Vagina (tissue), 2 donors: ENCODE measurements around the gene H6PD. TPM values are rescaled to one million over a fixed set of nuclear protein-coding genes. Genes with fewer than 3 reads are reported as not detected.

Experiments
- DNase-seq, 2 donors: peaks; one replicate each; pipeline ENCODE4 v3.0.0-alpha.2; 2017; ENCODE audit errors: extremely low spot score in 2 of 2
- H3K27ac ChIP-seq: fragments of 200-600 bp; sonication (generic); one replicate; pipeline ENCODE4 v1.5.1; 2019
- H3K27me3 ChIP-seq: fragments of 200-600 bp; sonication (generic); one replicate; pipeline ENCODE4 v1.5.1; 2019
- H3K36me3 ChIP-seq, 2 donors: fragments of 200-600 bp; sonication (generic); one replicate each; pipeline ENCODE4 v1.5.1; 2017 to 2019
- H3K4me1 ChIP-seq: fragments of 200-600 bp; sonication (generic); one replicate; pipeline ENCODE4 v1.5.1; 2019
- H3K4me3 ChIP-seq, 2 donors: fragments of 200-600 bp; sonication (generic); 1 replicate in 1 of 2; 2 replicates in 1 of 2; pipeline ENCODE4 v1.5.1; 2016 to 2019
- H3K9me3 ChIP-seq: fragments of 200-600 bp; sonication (generic); one replicate; pipeline ENCODE4 v1.5.1; 2019
- POLR2A ChIP-seq, 2 donors: fragments of 450-650 bp; IDR thresholded peaks; one replicate each; pipeline ENCODE4 v1.6.1; 2017; ENCODE audit warnings: antibody characterized with exemption in 2 of 2, mild to moderate bottlenecking in 2 of 2, moderate library complexity in 2 of 2
- POLR2AphosphoS5 ChIP-seq, 2 donors: sonication (generic); formaldehyde crosslinking; IDR thresholded peaks; one replicate each; pipeline ENCODE4 v1.9.0; 2017; ENCODE audit warnings: antibody characterized with exemption in 2 of 2, mild to moderate bottlenecking in 2 of 2, low read depth in 1 of 2; ENCODE audit not compliant: insufficient read depth in 1 of 2
- intact Hi-C: fragments of 100-400 bp; cut with DNase I; formaldehyde crosslinking; loops from one replicate; pipeline ENCODE4 v1.15.1; 2023
- total RNA-seq: library from RNA; depleted of rRNA; stranded (reverse); fragments of >200 nt; gene quantifications from one replicate; pipeline ENCODE4 v1.2.3, GENCODE V29; 2016
- TF ChIP-seq, protein P1 (sequence below), 3 experiments: fragments of 450-650 bp in 2 of 3; fragments of 200-600 bp in 1 of 3; sonication (generic) in 1 of 3; IDR thresholded peaks; one replicate each; pipeline ENCODE4 v1.5.1; 2017 to 2019; ENCODE audit warnings: antibody characterized with exemption in 3 of 3, mild to moderate bottlenecking in 2 of 3, moderate library complexity in 2 of 3

Gene H6PD
- total RNA-seq, 1 donor from 2014 or later: 65.1 TPM

DNA sequence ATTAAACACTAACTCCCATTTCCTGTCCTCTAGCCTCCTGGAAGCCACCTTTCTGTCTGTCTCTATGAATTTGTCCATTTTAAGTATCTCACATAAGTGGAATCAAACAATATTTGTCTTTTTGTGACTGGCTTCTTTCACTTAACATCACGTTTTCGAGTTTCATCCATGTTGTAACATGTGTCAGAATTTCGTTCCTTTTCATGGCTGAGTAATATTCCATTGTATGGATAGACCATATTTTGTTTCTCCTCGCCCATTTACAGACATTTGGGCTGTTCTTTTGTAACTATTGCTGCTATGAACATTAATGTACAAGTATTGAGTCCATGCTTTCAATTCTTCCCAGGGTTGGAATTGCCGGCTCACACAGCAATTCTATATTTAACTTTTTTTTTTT, 15.7 kb upstream of the H6PD start:
- no peaks in the 10 kb centered on the region for H3K9me3 ChIP-seq
- H3K27ac ChIP-seq: no peak overlapping the region
- H3K36me3 ChIP-seq: no peaks in the 10 kb centered on the region
- no peak overlapping the region for H3K4me3 ChIP-seq
- H3K27me3 ChIP-seq: no peaks in the 10 kb centered on the region
- intact Hi-C loops: no loop called here
- TF ChIP-seq POLR2AphosphoS5 (IDR thresholded peaks at IDR 0.05; ENCODE audit: insufficient read depth in 1 of 2, low read depth in 1 of 2) (no peak), POLR2A (IDR thresholded peaks at IDR 0.05) (no peak)
- TF ChIP-seq, protein P1, sequence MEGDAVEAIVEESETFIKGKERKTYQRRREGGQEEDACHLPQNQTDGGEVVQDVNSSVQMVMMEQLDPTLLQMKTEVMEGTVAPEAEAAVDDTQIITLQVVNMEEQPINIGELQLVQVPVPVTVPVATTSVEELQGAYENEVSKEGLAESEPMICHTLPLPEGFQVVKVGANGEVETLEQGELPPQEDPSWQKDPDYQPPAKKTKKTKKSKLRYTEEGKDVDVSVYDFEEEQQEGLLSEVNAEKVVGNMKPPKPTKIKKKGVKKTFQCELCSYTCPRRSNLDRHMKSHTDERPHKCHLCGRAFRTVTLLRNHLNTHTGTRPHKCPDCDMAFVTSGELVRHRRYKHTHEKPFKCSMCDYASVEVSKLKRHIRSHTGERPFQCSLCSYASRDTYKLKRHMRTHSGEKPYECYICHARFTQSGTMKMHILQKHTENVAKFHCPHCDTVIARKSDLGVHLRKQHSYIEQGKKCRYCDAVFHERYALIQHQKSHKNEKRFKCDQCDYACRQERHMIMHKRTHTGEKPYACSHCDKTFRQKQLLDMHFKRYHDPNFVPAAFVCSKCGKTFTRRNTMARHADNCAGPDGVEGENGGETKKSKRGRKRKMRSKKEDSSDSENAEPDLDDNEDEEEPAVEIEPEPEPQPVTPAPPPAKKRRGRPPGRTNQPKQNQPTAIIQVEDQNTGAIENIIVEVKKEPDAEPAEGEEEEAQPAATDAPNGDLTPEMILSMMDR (IDR thresholded peaks at IDR 0.05): no peak
- no peak for DNase-seq
- no peaks in the 10 kb centered on the region for H3K4me1 ChIP-seq

GRCh38 chr1:9222846-9223625, 11.5 kb upstream of the H6PD start:
- TF ChIP-seq, protein P1 (IDR thresholded peaks at IDR 0.05): no peak
- TF ChIP-seq POLR2AphosphoS5 (IDR thresholded peaks at IDR 0.05; ENCODE audit: insufficient read depth in 1 of 2, low read depth in 1 of 2) (no peak), POLR2A (IDR thresholded peaks at IDR 0.05) (no peak)
- DNase-seq: no peak
- H3K36me3 ChIP-seq: no peaks in the 10 kb centered on the region
- no peak overlapping the region for H3K27ac ChIP-seq
- no peaks in the 10 kb centered on the region for H3K4me1 ChIP-seq
- no peak overlapping the region for H3K4me3 ChIP-seq
- intact Hi-C loops: no loop called here
- H3K9me3 ChIP-seq: no peaks in the 10 kb centered on the region
- no peaks in the 10 kb centered on the region for H3K27me3 ChIP-seq

DNA sequence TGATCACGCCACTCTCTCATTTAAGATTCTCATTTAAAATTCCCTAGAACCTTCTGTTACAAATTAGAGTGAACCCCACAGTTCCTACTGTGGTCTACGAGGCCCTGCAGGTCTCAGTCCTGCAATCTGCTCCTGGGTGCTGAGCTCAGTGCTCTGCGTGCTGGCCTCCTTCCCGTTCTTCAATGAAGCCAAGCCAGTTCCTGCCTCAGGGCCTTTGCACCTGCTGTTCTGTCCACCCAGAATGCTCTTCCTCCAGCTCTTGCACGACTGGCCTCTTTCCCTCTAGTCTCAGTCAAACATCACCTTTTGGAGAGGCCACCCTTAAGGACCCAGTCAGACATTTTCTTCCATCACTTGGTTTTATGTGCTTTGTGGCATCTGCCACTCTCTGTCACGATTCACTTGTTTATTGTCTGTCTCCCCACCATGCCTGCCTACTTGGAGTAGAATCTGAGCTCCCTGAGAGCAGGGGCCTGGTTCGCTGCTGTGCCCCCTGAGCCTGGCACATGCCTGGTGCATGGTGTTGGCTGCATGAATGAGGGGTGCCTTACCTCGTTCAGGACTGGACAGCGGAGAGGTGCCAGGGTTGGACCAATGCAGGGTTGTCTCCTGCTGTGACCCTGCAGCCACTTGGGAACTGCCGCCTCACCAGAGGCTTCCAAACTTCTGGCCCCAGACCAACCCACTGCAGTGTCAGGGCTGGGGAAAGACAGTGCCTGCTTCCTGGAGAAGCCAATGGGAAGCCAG, 9.7 kb upstream of the H6PD start:
- TF ChIP-seq POLR2AphosphoS5 (IDR thresholded peaks at IDR 0.05; ENCODE audit: insufficient read depth in 1 of 2, low read depth in 1 of 2): no peak
- no peaks in the 10 kb centered on the region for H3K36me3 ChIP-seq
- H3K4me3 ChIP-seq: no peak overlapping the region
- DNase-seq: no peak
- H3K27ac ChIP-seq: no peak overlapping the region
- H3K9me3 ChIP-seq: no peaks in the 10 kb centered on the region
- no peaks in the 10 kb centered on the region for H3K27me3 ChIP-seq
- no peaks in the 10 kb centered on the region for H3K4me1 ChIP-seq
- intact Hi-C loops: no loop called here

DNA sequence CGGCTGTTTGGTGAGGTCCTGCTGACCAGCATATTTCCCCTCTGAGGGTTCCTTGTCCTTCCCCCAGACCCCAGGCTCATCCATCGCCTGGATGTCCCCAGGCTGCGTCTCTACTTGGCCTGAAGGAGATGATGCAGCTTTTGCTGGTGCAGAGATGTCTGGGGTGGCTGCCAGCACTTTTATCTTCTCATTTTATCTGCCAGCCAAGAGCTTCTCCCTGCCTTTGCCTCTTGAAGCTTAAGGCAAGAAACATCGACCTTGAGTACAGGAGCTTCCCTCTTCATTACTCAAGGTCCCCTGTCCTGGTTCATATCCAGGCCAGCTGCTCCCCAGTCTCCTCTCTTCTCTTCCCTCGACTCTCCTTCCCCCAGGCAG, 9.2 kb upstream of the H6PD start:
- Histone ChIP-seq H3K27ac (no peak overlapping the region), H3K4me3 (no peak overlapping the region), H3K27me3 (no peaks in the 10 kb centered on the region), H3K36me3 (no peaks in the 10 kb centered on the region), H3K4me1 (no peaks in the 10 kb centered on the region), H3K9me3 (no peaks in the 10 kb centered on the region)
- DNase-seq: no peak
- TF ChIP-seq, protein P1 (IDR thresholded peaks at IDR 0.05): no peak
- TF ChIP-seq POLR2A (IDR thresholded peaks at IDR 0.05) (no peak), POLR2AphosphoS5 (IDR thresholded peaks at IDR 0.05; ENCODE audit: insufficient read depth in 1 of 2, low read depth in 1 of 2) (no peak)
- intact Hi-C loops: no loop called here

- DNase-seq: no peak
- H3K9me3 ChIP-seq: no peaks in the 10 kb centered on the region
- no peak overlapping the region for H3K27ac ChIP-seq
- no peak overlapping the region for H3K4me3 ChIP-seq
- H3K4me1 ChIP-seq: peaks cover 11% of the 10 kb centered on the region
- no peak for TF ChIP-seq POLR2AphosphoS5 (IDR thresholded peaks at IDR 0.05; ENCODE audit: insufficient read depth in 1 of 2, low read depth in 1 of 2)
- TF ChIP-seq, protein P1 (IDR thresholded peaks at IDR 0.05): no peak
- TF ChIP-seq POLR2A (IDR thresholded peaks at IDR 0.05): no peak
- no peaks in the 10 kb centered on the region for H3K36me3 ChIP-seq
- intact Hi-C loops: no loop called here
- no peaks in the 10 kb centered on the region for H3K27me3 ChIP-seq
These were observed 6.0 kb upstream of the H6PD start for GRCh38 chr1:9228609-9229008.
